Measurements from ENCODE around the gene PNKP.

- TF ChIP-seq CTCF (conservative IDR thresholded peaks at IDR 0.05) (no peak), ZFX (IDR thresholded peaks at IDR 0.05) (no peak)
Measured at GRCh38 chr19:49894011-49894664, 26.8 kb upstream of the PNKP start.

Measured in C4-2B (cell line).